Mesenteric fat pad (tissue), 1 donor: ENCODE data around the gene PCDHB4. TPM values are rescaled to one million over a fixed set of nuclear protein-coding genes. Genes with fewer than 3 reads are reported as not detected.
"Not testable (repeated sequence)": the region's sequence is repeated elsewhere in the genome, so short reads cannot be mapped to it uniquely, and the experiment has no call there.

Experiments used
- DNase-seq: peaks from one replicate; pipeline ENCODE4 v3.0.0-alpha.2; 2020; ENCODE audit warnings: low spot score
- long read RNA-seq: library from polyadenylated mRNA; unstranded; transcript quantifications from one replicate; pipeline ENCODE4 v2.0.0, GENCODE V29; 2020
- total RNA-seq: library from RNA; stranded (reverse); fragmentation: NEBNext Ultra II Directional; extraction: Animal tissue kit (Norgen Biotek cat#: 25700); gene quantifications from one replicate; pipeline ENCODE4 v1.2.1, GENCODE V29; 2021
- donor health status: DM: yes; HTN: yes; CAD: no.

PCDHB4 gene
- total RNA-seq, result 2.5 TPM
- long read RNA-seq, partial matches to known transcripts, result 0 of 2 reads
- long read RNA-seq, other reads (novel, unspliced or antisense), result 0 of 2 reads

DNA sequence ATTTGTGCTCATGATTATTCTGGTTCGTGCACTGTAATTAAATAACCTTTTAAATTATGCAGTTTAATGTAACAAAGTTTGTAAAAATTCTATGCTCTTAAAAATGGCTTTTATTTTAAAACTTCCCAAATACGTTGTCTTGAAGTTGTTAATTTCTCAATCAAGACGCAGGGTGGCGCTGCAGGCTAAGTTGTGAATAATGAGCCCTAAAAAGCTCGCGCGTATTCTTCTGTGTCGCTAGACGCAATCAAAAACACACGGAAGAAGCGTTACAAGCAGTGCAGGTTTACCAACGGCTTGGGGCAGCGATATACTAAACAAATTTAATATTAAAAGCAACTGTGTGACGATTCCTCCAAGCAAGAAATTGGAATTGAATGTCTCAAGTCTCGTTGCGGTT is at the start of gene PCDHB4:
PCDHB4 (plus strand) TSS at position 256 of the 400 bp plus-strand sequence. CDS start 181 bp downstream, outside the sequence.
- DNase-seq, result peak; percentile 53

DNA sequence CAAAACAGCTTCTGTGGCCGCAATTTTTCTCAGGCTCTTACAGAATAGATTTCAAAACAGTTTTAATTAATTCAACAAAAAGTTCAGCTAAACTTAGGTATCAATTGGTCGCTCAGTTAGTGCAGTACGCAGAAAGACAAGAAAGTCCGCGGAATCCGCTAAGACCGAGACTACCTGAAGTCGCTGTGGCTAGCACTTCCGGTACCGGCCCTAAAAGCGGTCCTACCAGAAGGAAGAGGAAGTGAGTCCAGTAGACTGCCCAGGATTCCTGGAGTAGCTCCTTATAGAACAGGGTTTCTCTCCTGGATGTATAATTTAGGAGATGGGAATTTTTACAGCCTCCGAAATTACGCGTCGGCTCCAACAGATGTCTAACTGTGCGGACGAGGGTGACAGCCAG is 43.8 kb upstream of the PCDHB4 start:
- no peak for DNase-seq

DNA sequence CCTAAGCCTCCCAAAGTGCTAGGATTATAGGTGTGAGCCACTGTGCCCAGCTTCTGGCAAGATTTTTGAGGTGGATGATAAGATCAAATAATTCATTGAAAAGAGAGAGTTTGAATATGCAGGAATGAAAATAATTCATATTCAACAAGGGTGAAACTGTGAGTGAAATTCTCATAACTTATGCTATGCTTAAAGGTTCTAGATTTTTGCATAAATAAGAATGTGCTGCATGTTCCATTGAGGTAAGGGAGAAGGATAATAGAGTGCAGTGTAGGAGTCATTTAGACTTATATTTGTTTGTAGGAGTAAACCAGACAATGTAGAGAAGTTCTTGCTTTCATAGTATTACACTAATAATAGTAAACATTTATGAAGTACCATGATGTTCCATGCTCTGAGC is 39.4 kb upstream of the PCDHB4 start:
- no peak for DNase-seq

DNA sequence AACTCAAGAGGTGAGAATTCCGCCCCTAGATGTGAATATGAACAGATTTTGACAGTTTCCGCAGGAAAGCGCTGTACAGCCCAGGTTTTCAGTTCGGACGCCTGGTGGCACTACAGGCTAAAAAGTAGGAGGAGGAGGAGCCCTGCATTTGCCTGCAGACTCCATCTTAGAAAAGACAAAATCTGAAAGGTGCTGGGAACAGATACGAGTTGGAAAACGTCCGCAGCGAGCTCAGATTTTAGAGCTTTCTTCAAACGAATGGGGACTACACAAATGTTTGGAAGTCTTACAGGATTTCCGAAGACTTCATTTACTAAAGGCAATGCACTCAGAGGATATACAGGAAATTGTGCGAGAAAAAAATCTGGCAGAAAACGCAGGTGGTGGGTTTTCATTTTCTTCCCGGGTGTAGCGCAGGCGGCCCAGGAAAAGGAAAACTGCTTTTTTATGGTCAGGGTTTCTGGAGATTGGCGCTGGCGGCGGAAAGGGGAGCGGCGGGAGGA is 37.1 kb upstream of the PCDHB4 start:
- DNase-seq, result no peak

DNA sequence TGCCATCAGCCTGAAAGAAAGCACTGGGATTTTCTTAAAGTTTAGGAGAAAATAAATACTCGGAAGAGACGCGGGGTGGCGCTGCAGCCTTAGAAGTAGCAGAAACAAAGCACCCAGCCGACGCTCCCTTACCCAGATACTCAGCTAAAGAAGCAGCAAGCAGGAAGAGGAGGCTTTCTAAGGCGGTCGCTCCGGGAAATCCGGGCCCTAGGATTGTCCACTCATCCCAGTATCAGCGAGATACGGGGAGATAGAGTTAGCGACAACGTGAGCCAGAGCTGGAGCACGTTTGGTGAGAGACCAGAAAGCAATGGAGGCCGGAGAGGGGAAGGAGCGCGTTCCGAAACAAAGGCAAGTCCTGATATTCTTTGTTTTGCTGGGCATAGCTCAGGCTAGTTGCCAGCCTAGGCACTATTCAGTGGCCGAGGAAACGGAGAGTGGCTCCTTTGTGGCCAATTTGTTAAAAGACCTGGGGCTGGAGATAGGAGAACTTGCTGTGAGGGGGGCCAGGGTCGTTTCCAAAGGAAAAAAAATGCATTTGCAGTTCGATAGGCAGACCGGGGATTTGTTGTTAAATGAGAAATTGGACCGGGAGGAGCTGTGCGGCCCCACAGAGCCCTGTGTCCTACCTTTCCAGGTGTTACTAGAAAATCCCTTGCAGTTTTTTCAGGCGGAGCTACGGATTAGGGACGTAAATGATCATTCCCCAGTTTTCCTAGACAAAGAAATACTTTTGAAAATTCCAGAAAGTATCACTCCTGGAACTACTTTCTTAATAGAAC is 26.9 kb upstream of the PCDHB4 start, which contains the start of gene PCDHB2:
PCDHB2 (plus strand) TSS at position 135 of the 782 bp plus-strand sequence; CDS start at position 311, 176 bp downstream.
- no peak for DNase-seq

DNA sequence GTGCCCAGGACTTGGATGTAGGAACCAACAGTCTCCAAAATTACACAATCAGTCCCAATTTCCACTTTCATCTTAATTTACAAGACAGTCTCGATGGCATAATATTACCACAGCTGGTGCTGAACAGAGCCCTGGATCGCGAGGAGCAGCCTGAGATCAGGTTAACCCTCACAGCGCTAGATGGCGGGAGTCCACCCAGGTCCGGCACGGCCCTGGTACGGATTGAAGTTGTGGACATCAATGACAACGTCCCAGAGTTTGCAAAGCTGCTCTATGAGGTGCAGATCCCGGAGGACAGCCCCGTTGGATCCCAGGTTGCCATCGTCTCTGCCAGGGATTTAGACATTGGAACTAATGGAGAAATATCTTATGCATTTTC is 26.4 kb upstream of the PCDHB4 start:
- no peak for DNase-seq

DNA sequence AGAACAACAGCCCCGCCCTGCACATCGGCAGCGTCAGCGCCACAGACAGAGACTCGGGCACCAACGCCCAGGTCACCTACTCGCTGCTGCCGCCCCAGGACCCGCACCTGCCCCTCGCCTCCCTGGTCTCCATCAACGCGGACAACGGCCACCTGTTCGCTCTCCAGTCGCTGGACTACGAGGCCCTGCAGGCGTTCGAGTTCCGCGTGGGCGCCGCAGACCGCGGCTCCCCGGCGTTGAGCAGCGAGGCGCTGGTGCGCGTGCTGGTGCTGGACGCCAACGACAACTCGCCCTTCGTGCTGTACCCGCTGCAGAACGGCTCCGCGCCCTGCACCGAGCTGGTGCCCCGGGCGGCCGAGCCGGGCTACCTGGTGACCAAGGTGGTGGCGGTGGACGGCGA is 25.4 kb upstream of the PCDHB4 start:
- DNase-seq, result not testable (repeated sequence)

DNA sequence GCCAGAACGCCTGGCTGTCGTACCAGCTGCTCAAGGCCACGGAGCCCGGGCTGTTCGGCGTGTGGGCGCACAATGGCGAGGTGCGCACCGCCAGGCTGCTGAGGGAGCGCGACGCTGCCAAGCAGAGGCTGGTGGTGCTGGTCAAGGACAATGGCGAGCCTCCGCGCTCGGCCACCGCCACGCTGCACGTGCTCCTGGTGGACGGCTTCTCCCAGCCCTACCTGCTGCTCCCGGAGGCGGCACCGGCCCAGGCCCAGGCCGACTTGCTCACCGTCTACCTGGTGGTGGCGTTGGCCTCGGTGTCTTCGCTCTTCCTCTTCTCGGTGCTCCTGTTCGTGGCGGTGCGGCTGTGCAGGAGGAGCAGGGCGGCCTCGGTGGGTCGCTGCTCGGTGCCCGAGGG is 25.0 kb upstream of the PCDHB4 start:
- DNase-seq, result not testable (repeated sequence)

DNA sequence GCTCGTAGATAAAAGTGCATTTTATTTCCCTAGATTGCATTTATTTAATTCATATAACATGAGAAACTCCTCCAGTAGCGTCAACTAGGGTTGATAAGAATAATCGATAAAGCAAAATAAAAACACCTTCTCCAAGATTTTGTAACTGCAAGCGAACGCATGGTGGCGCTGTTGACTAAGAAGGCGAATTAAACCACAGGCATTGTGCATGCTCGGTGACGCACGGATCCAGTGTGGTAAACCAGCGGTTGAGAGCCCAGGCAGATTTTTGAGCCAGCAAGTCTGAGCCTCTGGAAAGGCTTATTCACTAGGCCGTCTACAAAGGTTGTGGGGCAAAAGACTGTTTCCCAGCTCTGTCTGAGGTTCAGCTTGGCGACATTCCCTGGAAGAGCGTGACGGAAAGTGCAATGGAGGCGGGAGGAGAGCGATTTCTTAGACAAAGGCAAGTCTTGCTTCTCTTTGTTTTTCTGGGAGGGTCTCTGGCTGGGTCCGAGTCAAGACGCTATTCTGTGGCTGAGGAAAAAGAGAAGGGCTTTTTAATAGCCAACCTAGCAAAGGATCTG is 21.3 kb upstream of the PCDHB4 start, which contains the start of gene PCDHB3:
PCDHB3 (plus strand) TSS at position 231 of the 563 bp plus-strand sequence; CDS start at position 408, 177 bp downstream.
- no peak for DNase-seq

DNA sequence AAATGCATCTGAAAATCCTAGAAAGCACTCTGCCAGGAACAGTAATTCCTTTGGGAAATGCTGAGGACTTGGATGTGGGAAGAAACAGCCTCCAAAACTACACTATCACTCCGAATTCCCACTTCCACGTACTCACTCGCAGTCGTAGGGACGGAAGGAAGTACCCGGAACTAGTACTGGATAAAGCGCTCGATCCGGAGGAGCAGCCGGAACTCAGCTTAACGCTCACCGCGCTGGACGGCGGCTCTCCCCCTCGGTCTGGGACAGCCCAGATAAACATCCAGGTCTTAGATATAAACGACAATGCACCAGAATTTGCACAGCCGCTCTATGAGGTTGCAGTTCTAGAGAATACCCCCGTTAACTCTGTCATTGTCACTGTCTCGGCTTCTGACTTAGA is 20.6 kb upstream of the PCDHB4 start:
- DNase-seq, result no peak

DNA sequence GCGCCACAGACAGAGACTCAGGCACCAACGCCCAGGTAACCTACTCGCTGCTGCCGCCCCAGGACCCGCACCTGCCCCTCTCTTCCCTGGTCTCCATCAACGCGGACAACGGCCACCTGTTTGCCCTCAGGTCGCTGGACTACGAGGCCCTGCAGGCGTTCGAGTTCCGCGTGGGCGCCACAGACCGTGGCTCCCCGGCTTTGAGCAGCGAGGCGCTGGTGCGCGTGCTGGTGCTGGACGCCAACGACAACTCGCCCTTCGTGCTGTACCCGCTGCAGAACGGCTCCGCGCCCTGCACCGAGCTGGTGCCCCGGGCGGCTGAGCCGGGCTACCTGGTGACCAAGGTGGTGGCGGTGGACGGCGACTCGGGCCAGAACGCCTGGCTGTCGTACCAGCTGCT is 19.5 kb upstream of the PCDHB4 start:
- DNase-seq, result not testable (repeated sequence)

DNA sequence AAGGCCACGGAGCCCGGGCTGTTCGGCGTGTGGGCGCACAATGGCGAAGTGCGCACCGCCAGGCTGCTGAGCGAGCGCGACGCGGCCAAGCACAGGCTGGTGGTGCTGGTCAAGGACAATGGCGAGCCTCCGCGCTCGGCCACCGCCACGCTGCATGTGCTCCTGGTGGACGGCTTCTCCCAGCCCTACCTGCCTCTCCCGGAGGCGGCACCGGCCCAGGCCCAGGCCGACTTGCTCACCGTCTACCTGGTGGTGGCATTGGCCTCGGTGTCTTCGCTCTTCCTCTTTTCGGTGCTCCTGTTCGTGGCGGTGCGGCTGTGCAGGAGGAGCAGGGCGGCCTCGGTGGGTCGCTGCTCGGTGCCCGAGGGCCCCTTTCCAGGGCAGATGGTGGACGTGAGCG is 19.1 kb upstream of the PCDHB4 start:
- not testable (repeated sequence) for DNase-seq

DNA sequence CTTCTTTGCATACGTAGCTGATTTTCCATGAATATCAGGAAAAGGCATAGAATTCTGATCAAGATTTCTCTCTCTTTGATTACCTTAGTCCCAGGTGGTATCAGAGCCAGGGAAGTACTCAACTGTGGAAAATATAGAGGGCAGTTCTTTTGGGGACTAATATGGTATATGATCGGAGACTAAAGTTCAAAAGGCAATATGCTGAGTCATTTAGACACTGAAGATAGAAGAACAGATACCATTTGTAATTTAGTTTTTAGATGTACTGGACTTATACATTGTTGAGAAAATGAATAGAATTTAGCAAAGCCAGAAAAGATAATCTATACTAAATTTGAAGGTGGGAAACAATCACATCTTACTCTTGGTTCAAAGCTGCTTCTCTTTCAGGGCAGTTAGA is 16.3 kb upstream of the PCDHB4 start:
- no peak for DNase-seq

DNA sequence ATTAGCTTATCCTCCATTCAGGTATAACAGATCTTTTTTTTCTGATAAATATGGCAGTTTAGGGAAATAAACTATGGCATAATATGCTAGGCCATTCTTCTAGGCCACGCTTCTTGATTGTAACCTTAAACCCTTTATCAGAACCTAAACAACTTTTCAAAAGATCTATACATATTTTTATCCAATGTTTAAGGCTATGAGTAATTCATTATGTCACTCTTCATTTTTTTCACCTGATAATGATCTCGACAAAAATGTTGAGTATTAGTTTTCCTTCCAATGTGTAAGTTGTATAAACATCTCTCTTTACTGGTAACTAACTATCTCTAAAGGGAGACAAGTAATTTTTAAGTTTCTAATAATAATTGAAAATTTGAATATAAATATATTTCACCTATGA is 2.4 kb upstream of the PCDHB4 start:
- DNase-seq, result no peak

DNA sequence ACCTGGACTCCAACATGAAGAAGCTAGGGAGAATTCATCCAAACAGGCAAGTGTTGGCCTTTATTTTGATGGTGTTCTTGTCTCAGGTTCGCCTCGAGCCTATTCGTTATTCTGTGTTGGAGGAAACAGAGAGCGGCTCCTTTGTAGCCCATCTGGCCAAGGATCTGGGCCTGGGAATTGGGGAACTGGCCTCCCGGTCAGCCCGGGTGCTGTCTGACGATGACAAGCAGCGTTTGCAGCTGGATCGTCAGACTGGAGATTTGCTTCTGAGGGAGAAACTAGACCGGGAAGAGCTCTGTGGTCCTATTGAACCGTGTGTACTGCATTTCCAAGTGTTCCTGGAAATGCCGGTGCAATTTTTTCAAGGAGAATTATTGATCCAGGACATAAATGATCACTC is 367 bp downstream of the PCDHB4 start:
- peak; percentile 39 for DNase-seq

DNA sequence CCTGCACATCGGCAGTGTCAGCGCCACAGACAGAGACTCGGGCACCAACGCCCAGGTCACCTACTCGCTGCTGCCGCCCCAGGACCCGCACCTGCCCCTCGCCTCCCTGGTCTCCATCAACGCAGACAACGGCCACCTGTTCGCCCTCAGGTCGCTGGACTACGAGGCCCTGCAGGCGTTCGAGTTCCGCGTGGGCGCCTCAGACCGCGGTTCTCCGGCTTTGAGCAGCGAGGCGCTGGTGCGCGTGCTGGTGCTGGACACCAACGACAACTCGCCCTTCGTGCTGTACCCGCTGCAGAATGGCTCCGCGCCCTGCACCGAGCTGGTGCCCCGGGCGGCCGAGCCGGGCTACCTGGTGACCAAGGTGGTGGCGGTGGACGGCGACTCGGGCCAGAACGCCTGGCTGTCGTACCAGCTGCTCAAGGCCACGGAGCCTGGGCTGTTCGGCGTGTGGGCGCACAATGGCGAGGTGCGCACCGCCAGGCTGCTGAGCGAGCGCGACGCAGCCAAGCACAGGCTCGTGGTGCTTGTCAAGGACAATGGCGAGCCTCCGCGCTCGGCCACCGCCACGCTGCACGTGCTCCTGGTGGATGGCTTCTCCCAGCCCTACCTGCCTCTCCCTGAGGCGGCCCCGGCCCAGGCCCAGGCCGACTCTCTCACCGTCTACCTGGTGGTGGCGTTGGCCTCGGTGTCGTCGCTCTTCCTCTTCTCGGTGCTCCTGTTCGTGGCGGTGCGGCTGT is 1.9 kb downstream of the PCDHB4 start:
- DNase-seq, result peak; percentile 75

DNA sequence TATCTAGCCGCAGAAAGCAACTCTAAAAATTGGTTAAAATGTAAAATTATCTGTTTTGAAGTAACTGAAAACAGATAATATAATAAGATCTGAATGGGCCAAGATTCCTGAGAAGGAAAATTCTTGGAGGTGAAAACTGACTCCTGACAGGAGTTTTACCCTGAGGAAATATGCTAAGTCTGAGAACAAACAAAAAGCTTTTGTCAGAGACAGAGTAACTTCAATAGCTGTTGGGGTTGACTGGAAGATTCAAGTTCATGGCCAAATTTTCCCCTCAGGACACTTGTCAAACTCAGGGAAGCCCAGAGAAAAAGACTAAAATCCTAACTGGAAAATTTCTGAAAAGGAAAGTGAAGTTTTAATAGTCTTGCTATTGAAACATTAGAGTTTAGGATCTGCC is 5.7 kb downstream of the PCDHB4 start:
- DNase-seq, result no peak

DNA sequence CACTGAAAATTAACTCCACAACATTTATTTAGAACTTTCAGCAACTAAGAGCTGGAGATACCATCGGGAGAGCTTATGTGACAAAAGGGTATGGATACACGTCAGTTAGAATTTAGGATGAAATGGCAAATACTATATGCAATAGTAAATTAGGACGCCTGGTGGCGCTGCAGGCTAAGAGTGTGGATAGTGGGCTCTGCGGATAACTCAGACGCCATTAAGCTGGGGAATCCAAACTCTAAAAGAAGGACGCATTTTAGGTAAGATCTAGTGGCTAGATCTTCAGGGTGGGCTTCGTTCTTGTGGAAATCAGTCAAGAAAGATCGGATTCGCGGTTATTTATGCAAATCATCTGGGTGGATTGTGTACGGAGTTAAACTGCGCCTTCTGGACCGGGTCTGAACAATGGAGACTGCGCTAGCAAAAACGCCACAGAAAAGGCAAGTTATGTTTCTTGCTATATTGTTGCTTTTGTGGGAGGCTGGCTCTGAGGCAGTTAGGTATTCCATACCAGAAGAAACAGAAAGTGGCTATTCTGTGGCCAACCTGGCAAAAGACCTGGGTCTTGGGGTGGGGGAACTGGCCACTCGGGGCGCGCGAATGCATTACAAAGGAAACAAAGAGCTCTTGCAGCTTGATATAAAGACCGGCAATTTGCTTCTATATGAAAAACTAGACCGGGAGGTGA is 13.6 kb downstream of the PCDHB4 start, which contains the start of gene PCDHB5:
PCDHB5 (plus strand) TSS at position 177 of the 688 bp plus-strand sequence; CDS start at position 406, 229 bp downstream.
- DNase-seq, result no peak

DNA sequence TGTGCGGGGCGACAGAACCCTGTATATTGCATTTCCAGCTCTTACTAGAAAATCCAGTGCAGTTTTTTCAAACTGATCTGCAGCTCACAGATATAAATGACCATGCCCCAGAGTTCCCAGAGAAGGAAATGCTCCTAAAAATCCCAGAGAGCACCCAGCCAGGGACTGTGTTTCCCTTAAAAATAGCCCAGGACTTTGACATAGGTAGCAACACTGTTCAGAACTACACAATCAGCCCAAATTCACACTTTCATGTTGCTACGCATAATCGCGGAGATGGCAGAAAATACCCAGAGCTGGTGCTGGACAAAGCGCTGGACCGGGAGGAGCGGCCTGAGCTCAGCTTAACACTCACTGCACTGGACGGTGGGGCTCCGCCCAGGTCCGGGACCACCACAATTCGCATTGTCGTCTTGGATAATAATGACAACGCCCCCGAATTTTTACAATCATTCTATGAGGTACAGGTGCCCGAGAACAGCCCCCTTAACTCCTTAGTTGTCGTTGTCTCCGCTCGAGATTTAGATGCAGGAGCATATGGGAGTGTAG is 14.2 kb downstream of the PCDHB4 start:
- DNase-seq, result no peak

DNA sequence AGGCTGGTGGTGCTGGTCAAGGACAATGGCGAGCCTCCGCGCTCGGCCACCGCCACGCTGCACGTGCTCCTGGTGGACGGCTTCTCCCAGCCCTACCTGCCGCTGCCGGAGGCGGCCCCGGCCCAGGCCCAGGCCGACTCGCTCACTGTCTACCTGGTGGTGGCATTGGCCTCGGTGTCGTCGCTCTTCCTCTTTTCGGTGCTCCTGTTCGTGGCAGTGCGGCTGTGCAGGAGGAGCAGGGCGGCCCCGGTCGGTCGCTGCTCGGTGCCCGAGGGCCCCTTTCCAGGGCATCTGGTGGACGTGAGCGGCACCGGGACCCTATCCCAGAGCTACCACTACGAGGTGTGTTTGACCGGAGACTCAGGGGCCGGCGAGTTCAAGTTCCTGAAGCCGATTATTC is 15.7 kb downstream of the PCDHB4 start:
- DNase-seq, result not testable (repeated sequence)

DNA sequence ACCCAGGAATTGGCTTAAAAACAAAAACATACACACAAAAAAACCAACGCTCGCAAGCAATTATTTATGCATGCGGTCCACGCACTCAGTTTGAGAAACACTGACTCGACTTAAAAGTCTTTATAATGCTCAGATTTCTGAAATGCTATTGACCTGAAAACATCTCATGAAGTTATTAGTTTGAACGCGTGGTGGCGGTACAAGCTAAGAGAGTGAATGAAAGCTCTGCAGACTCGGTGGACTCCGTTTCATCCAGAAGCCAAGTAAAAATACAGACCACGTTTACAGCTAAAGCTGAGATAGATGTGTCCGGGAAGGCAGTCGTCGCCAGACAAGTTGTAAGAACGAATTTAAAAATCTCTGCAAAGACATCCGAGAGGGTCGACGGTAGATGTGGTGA is 28.2 kb downstream of the PCDHB4 start, which contains the start of gene PCDHB6:
PCDHB6 (plus strand) TSS at position 246 of the 400 bp plus-strand sequence. CDS start 201 bp downstream, outside the sequence.
- DNase-seq, result no peak
